SK-N-SH treated with all-trans-retinoic acid at 6 μM for 48 hours (cell line): ENCODE results near the gene NYAP2.

Source experiments
- OSR1 ChIP-seq: fragments of 250-450 bp; sonication (Bioruptor Pico); IDR thresholded peaks from 2 replicates; pipeline ENCODE4 v1.8.0; 2022; ENCODE audit warnings: moderate library complexity, mild to moderate bottlenecking, inconsistent platforms
- TF ChIP-seq, protein P1 (sequence below): fragments of 250-450 bp; sonication (Bioruptor Pico); IDR thresholded peaks from 2 replicates; pipeline ENCODE4 v1.8.0; 2020; ENCODE audit warnings: mild to moderate bottlenecking, moderate library complexity, borderline replicate concordance

- TF ChIP-seq, protein P1, sequence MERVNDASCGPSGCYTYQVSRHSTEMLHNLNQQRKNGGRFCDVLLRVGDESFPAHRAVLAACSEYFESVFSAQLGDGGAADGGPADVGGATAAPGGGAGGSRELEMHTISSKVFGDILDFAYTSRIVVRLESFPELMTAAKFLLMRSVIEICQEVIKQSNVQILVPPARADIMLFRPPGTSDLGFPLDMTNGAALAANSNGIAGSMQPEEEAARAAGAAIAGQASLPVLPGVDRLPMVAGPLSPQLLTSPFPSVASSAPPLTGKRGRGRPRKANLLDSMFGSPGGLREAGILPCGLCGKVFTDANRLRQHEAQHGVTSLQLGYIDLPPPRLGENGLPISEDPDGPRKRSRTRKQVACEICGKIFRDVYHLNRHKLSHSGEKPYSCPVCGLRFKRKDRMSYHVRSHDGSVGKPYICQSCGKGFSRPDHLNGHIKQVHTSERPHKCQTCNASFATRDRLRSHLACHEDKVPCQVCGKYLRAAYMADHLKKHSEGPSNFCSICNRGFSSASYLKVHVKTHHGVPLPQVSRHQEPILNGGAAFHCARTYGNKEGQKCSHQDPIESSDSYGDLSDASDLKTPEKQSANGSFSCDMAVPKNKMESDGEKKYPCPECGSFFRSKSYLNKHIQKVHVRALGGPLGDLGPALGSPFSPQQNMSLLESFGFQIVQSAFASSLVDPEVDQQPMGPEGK (CRISPR knock-in tag) = no peak
- no peak for TF ChIP-seq OSR1 (CRISPR knock-in tag)
Observed at GRCh38 chr2:225484751-225485150, 85.2 kb downstream of the NYAP2 start.
